OCI-LY1 (cell line): Measurements from ENCODE around the gene FAM72B.
"Not testable (repeated sequence)": the region's sequence is repeated elsewhere in the genome, so short reads cannot be mapped to it uniquely, and the experiment has no call there.

ENCODE experiments used
- H2AFZ ChIP-seq: fragments of 200-600 bp; sonication (generic), shearing (Covaris generic); 2 replicates; pipeline ENCODE4 v1.6.0; 2014; ENCODE audit warnings: antibody characterized with exemption, mild to moderate bottlenecking, low read length
- H3F3A ChIP-seq: fragments of 200-600 bp; sonication (generic), shearing (Covaris generic); 2 replicates; pipeline ENCODE4 v1.6.0; 2014; ENCODE audit warnings: mild to moderate bottlenecking, antibody characterized with exemption, low read length, moderate library complexity; ENCODE audit not compliant: insufficient read depth
- H3K27ac ChIP-seq: fragments of 200-600 bp; sonication (generic); 2 replicates; pipeline ENCODE4 v1.5.1; 2014; ENCODE audit warnings: low read length, mixed run types, mild to moderate bottlenecking, low read depth; ENCODE audit not compliant: poor library complexity, severe bottlenecking
- H3K27me3 ChIP-seq: fragments of 200-600 bp; sonication (generic); 2 replicates; pipeline ENCODE4 v1.6.0; 2014; ENCODE audit warnings: antibody characterized with exemption, mild to moderate bottlenecking, low read length, moderate library complexity; ENCODE audit not compliant: insufficient read depth
- H3K36me3 ChIP-seq: fragments of 200-600 bp; sonication (generic); 2 replicates; pipeline ENCODE4 v1.6.1; 2014; ENCODE audit warnings: mild to moderate bottlenecking, antibody characterized with exemption, low read length, moderate library complexity, mixed read lengths; ENCODE audit not compliant: insufficient read depth
- H3K4me1 ChIP-seq: fragments of 200-600 bp; sonication (generic); 2 replicates; pipeline ENCODE4 v1.5.1; 2014; ENCODE audit warnings: mild to moderate bottlenecking, low read length, moderate library complexity; ENCODE audit not compliant: insufficient read depth, severe bottlenecking
- H3K4me2 ChIP-seq: fragments of 200-600 bp; sonication (generic), shearing (Covaris generic); 2 replicates; pipeline ENCODE4 v1.6.1; 2014; ENCODE audit warnings: low read length
- H3K4me3 ChIP-seq: fragments of 200-600 bp; sonication (generic); 2 replicates; pipeline ENCODE4 v1.5.1; 2014; ENCODE audit warnings: low read length, low read depth, mild to moderate bottlenecking, mixed read lengths; ENCODE audit not compliant: poor library complexity, severe bottlenecking
- H3K79me2 ChIP-seq: fragments of 200-600 bp; shearing (Covaris generic); 2 replicates; pipeline ENCODE4 v1.6.1; 2016; ENCODE audit warnings: mixed run types, low read length, mixed read lengths; ENCODE audit not compliant: insufficient read depth
- H3K9ac ChIP-seq: fragments of 200-600 bp; sonication (generic), shearing (Covaris generic); 2 replicates; pipeline ENCODE4 v1.6.1; 2014; ENCODE audit warnings: mild to moderate bottlenecking, low read length, mixed read lengths
- H3K9me2 ChIP-seq: fragments of 200-600 bp; sonication (generic), shearing (Covaris generic); 2 replicates; pipeline ENCODE4 v1.6.1; 2014; ENCODE audit warnings: low read depth, mild to moderate bottlenecking, low read length, mixed read lengths
- H3K9me3 ChIP-seq: fragments of 200-600 bp; shearing (Covaris generic); 2 replicates; pipeline ENCODE4 v1.6.1; 2014; ENCODE audit warnings: low read length, mixed read lengths
- H4K20me1 ChIP-seq: fragments of 200-600 bp; sonication (generic), shearing (Covaris generic); 2 replicates; pipeline ENCODE4 v1.6.0; 2016; ENCODE audit warnings: mild to moderate bottlenecking, low read length; ENCODE audit not compliant: insufficient read depth

Gene FAM72B

DNA sequence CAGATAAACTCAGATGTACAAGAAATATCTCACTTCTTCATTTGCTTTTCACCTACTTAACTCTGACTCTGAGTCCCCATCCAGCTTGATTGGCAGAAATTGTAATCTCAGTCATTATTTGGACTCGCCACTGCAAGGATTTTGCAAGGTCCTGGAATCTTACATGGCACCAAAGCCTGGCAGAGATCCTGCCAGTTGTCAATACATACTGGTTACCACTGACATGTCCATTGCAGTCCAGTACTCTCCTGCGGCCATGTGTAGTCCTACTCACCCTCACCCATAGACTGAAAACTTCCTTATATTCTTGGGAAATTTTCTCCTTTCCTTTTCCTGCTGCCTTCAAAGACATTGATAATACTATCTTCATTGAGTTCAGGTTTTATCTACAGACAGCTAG lies 29.3 kb downstream of the FAM72B start:
- not testable (repeated sequence) for H3K36me3 ChIP-seq, H4K20me1 ChIP-seq, H3K27me3 ChIP-seq, H2AFZ ChIP-seq, H3K4me3 ChIP-seq, H3K4me1 ChIP-seq, H3K27ac ChIP-seq, H3K79me2 ChIP-seq, H3K9ac ChIP-seq, H3K4me2 ChIP-seq, H3F3A ChIP-seq, H3K9me2 ChIP-seq, H3K9me3 ChIP-seq

- H3K4me3 ChIP-seq, H3K4me2 ChIP-seq, H3K36me3 ChIP-seq, H3K27me3 ChIP-seq, H3K9me2 ChIP-seq, H3K79me2 ChIP-seq, H3K27ac ChIP-seq, H3K9me3 ChIP-seq, H4K20me1 ChIP-seq, H3K9ac ChIP-seq, H2AFZ ChIP-seq, H3K4me1 ChIP-seq, H3F3A ChIP-seq: not testable (repeated sequence)
Measured at GRCh38 chr1:121152788-121153187, 31.4 kb downstream of the FAM72B start.

- not testable (repeated sequence) for H4K20me1 ChIP-seq, H3K27me3 ChIP-seq, H3K79me2 ChIP-seq, H3K4me2 ChIP-seq, H3K9me3 ChIP-seq, H3K4me1 ChIP-seq, H3F3A ChIP-seq, H3K9ac ChIP-seq, H3K27ac ChIP-seq, H3K4me3 ChIP-seq, H3K36me3 ChIP-seq, H2AFZ ChIP-seq, H3K9me2 ChIP-seq
Measured at GRCh38 chr1:121151294-121151693, 32.8 kb downstream of the FAM72B start.

- not testable (repeated sequence) for H2AFZ ChIP-seq, H3K9ac ChIP-seq, H3K27ac ChIP-seq, H3K9me2 ChIP-seq, H3K4me1 ChIP-seq, H3K4me2 ChIP-seq, H3K4me3 ChIP-seq, H3F3A ChIP-seq, H3K79me2 ChIP-seq, H4K20me1 ChIP-seq, H3K36me3 ChIP-seq, H3K9me3 ChIP-seq, H3K27me3 ChIP-seq
Measured at GRCh38 chr1:121148489-121149190, 35.5 kb downstream of the FAM72B start.

DNA sequence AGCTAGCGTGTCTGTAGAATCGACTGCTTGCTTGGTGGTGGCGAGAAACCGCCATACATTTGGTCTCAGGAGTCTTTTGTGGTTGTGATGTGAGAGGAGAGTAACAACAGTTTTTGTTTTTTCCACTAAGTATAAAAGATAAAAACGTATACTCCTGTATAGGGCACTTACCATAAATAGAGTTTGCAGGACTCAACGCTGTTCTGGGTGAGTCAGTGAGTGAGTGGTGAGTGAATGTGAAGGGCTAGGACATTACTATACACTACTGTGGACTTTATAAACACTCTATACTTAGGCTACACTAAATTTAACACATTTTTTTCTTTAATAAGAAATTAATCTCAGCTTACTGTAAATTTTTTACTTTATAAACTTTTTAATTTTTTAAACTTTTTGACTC lies 43.7 kb downstream of the FAM72B start:
- H3K79me2 ChIP-seq, H2AFZ ChIP-seq, H3K9me2 ChIP-seq, H3K9me3 ChIP-seq, H3K27me3 ChIP-seq, H3K27ac ChIP-seq, H3K4me1 ChIP-seq, H4K20me1 ChIP-seq, H3K4me3 ChIP-seq, H3F3A ChIP-seq, H3K4me2 ChIP-seq, H3K36me3 ChIP-seq, H3K9ac ChIP-seq: not testable (repeated sequence)

DNA sequence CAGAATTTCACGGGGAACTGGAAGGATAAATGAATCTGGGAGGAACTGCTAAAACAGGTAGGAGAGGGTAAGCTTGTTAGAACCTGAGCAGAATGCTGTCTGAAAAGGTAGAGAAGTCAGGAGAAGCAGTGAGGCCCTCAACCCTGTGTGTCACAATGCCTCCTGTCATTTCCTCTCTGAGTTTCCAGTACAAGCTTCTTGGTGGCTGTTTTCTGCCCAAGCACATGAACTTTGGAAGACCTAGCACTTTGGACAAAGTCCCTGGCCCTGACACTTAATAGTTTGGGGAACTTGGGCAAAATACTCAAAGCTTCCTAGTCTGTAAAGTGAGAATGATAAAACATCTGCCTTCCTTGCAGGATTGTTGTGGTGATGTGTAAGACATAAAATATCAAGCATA lies 52.6 kb downstream of the FAM72B start:
- not testable (repeated sequence) for H3K79me2 ChIP-seq, H3K4me3 ChIP-seq, H4K20me1 ChIP-seq, H3K4me1 ChIP-seq, H3K9me2 ChIP-seq, H3K9me3 ChIP-seq, H3K9ac ChIP-seq, H3K27ac ChIP-seq, H3F3A ChIP-seq, H2AFZ ChIP-seq, H3K4me2 ChIP-seq, H3K27me3 ChIP-seq, H3K36me3 ChIP-seq

- not testable (repeated sequence) for H3K4me2 ChIP-seq, H3F3A ChIP-seq, H3K9ac ChIP-seq
Measured at GRCh38 chr1:121118480-121118824, 65.7 kb downstream of the FAM72B start.

More at GRCh38 chr1:121118480-121118824, 65.7 kb downstream of the FAM72B start:
- not testable (repeated sequence) for H3K27ac ChIP-seq, H3K4me3 ChIP-seq, H3K36me3 ChIP-seq, H2AFZ ChIP-seq, H3K27me3 ChIP-seq, H3K79me2 ChIP-seq, H4K20me1 ChIP-seq, H3K9me3 ChIP-seq, H3K4me1 ChIP-seq, H3K9me2 ChIP-seq
